Trophoblast cell (in vitro differentiated cells and primary cell): ENCODE results near the gene ZNF57.

Source experiments
- DNase-seq, 2 donors: peaks; one replicate each; pipeline ENCODE4 v3.0.0-alpha.2; 2016
- H2AFZ ChIP-seq: 2 replicates; pipeline ENCODE4 v1.6.1; 2013; ENCODE audit warnings: low read length, moderate library complexity, mild to moderate bottlenecking; ENCODE audit not compliant: insufficient read depth, poor library complexity
- H2AK5ac ChIP-seq: 2 replicates; pipeline ENCODE4 v1.6.1; 2013; ENCODE audit warnings: mild to moderate bottlenecking, low read length
- H2BK120ac ChIP-seq: 2 replicates; pipeline ENCODE4 v1.6.1; 2013; ENCODE audit warnings: low read length, mild to moderate bottlenecking, moderate library complexity; ENCODE audit not compliant: insufficient read depth, poor library complexity
- H2BK12ac ChIP-seq: 2 replicates; pipeline ENCODE4 v1.6.1; 2013; ENCODE audit warnings: mild to moderate bottlenecking, low read length, moderate library complexity
- H2BK5ac ChIP-seq: 2 replicates; pipeline ENCODE4 v1.6.1; 2013; ENCODE audit warnings: low read length, low read depth, moderate library complexity, mild to moderate bottlenecking; ENCODE audit not compliant: poor library complexity
- H3K14ac ChIP-seq: 2 replicates; pipeline ENCODE4 v1.6.1; 2013; ENCODE audit warnings: mild to moderate bottlenecking, low read length
- H3K18ac ChIP-seq: 2 replicates; pipeline ENCODE4 v1.6.1; 2013; ENCODE audit warnings: mild to moderate bottlenecking, low read length
- H3K23ac ChIP-seq: 2 replicates; pipeline ENCODE4 v1.6.1; 2013; ENCODE audit warnings: low read length
- H3K27ac ChIP-seq: 2 replicates; pipeline ENCODE4 v1.5.1; 2013; ENCODE audit warnings: low read depth, mild to moderate bottlenecking, inconsistent platforms, low read length, moderate library complexity
- H3K27me3 ChIP-seq: 2 replicates; pipeline ENCODE4 v1.6.1; 2013; ENCODE audit warnings: inconsistent platforms, mild to moderate bottlenecking, low read length, moderate library complexity; ENCODE audit not compliant: insufficient read depth
- H3K36me3 ChIP-seq, 2 experiments: 1 replicate in 1 of 2; 2 replicates in 1 of 2; pipeline ENCODE4 v1.6.1; 2013; ENCODE audit warnings: low read length in 2 of 2, mild to moderate bottlenecking in 2 of 2, moderate library complexity in 1 of 2; ENCODE audit not compliant: insufficient read depth in 2 of 2, control insufficient read depth in 1 of 2
- H3K4ac ChIP-seq: 2 replicates; pipeline ENCODE4 v1.6.1; 2013; ENCODE audit warnings: low read depth, mild to moderate bottlenecking, low read length, moderate library complexity
- H3K4me1 ChIP-seq, 2 experiments: 1 replicate in 1 of 2; 2 replicates in 1 of 2; pipeline ENCODE4 v1.6.1; 2013; ENCODE audit warnings: low read length in 2 of 2, mild to moderate bottlenecking in 2 of 2, moderate library complexity in 1 of 2; ENCODE audit not compliant: insufficient read depth in 2 of 2, control insufficient read depth in 1 of 2
- H3K4me2 ChIP-seq: 2 replicates; pipeline ENCODE4 v1.6.1; 2013; ENCODE audit warnings: inconsistent platforms, mild to moderate bottlenecking, low read length, moderate library complexity
- H3K4me3 ChIP-seq: 2 replicates; pipeline ENCODE4 v1.5.1; 2013; ENCODE audit warnings: mild to moderate bottlenecking, low read depth, low read length, inconsistent platforms
- H3K79me1 ChIP-seq: one replicate; pipeline ENCODE4 v1.6.1; 2013; ENCODE audit warnings: low read length
- H3K79me2 ChIP-seq: 2 replicates; pipeline ENCODE4 v1.6.1; 2013; ENCODE audit warnings: low read length, mild to moderate bottlenecking; ENCODE audit not compliant: control insufficient read depth, insufficient read depth, poor library complexity
- H3K9ac ChIP-seq: 2 replicates; pipeline ENCODE4 v1.6.1; 2013; ENCODE audit warnings: mild to moderate bottlenecking, low read length
- H3K9me3 ChIP-seq: 2 replicates; pipeline ENCODE4 v1.6.1; 2013; ENCODE audit warnings: low read depth, mild to moderate bottlenecking, control low read depth, inconsistent platforms, low read length; ENCODE audit not compliant: insufficient read depth
- H4K12ac ChIP-seq: 2 replicates; pipeline ENCODE4 v1.6.1; 2013; ENCODE audit warnings: low read depth, mild to moderate bottlenecking, low read length, moderate library complexity
- H4K8ac ChIP-seq: 2 replicates; pipeline ENCODE4 v1.6.1; 2013; ENCODE audit warnings: low read depth, mild to moderate bottlenecking, low read length, moderate library complexity
- H4K91ac ChIP-seq: one replicate; pipeline ENCODE4 v1.6.1; 2013; ENCODE audit warnings: low read depth, mild to moderate bottlenecking, low read length, moderate library complexity
- WGBS: extraction: QIAGEN DNeasy Blood & Tissue Kit; methylation state at CpG from one replicate; pipeline ENCODE4 v1.1.7; 2013; ENCODE audit warnings: missing lambda C conversion rate; ENCODE audit not compliant: insufficient read length, insufficient coverage; ENCODE audit errors: extremely low coverage; 5-methylcytosine and 5-hydroxymethylcytosine counted together

Gene ZNF57

GRCh38 chr19:2944403-2944774 lies 43.7 kb downstream of the ZNF57 start:
- Histone ChIP-seq H3K9me3 (peaks cover 3% of the 10 kb centered on the region), H2BK120ac (no peak overlapping the region), H3K18ac (peak overlapping the region; percentile 44), H4K12ac (peak overlapping the region; percentile 13), H3K23ac (no peak overlapping the region), H3K4ac (no peak overlapping the region), H3K9ac (peak overlapping the region; percentile 38), H4K91ac (peak overlapping the region; percentile 52), H2AK5ac (no peak overlapping the region), H3K4me3 (peak overlapping the region; percentile 85), H3K27ac (no peak overlapping the region), H3K27me3 (no peaks in the 10 kb centered on the region), H3K4me1 (peaks cover 8 to 9% of the 10 kb centered on the region in 2 experiments), H2AFZ (peak overlapping the region; percentile 63), H4K8ac (peak overlapping the region; percentile 73), H3K36me3 (peaks cover 2 to 4% of the 10 kb centered on the region in 2 experiments), H3K4me2 (peak overlapping the region; percentile 90), H2BK5ac (no peak overlapping the region), H3K79me2 (peaks cover 6% of the 10 kb centered on the region), H3K79me1 (peaks cover 4% of the 10 kb centered on the region), H2BK12ac (no peak overlapping the region), H3K14ac (peak overlapping the region; percentile 42)
- no peak for DNase-seq
- no CpG with 5 or more reads among the region's 23 CpGs for WGBS

GRCh38 chr19:2944775-2945574 lies 44.2 kb downstream of the ZNF57 start, which contains the start of gene ZNF77:
Gene ZNF77 (minus strand): TSS chr19:2944971. CDS start chr19:2944840, 131 bp downstream.
- Histone ChIP-seq H3K4ac (no peak within 1 kb of the TSS), H3K4me1 (peaks cover 11 to 14% of the 10 kb centered on the region in 2 experiments), H2BK120ac (no peak within 1 kb of the TSS), H2BK12ac (no peak within 1 kb of the TSS), H3K79me2 (peaks cover 6% of the 10 kb centered on the region), H2AFZ (peak within 1 kb of the TSS; percentile 87), H4K12ac (peak within 1 kb of the TSS; percentile 65), H2BK5ac (peak within 1 kb of the TSS; percentile 55), H3K4me2 (peak within 1 kb of the TSS; percentile 90), H3K4me3 (peak within 1 kb of the TSS; percentile 85), H3K27ac (no peak within 1 kb of the TSS), H3K14ac (peak within 1 kb of the TSS; percentile 59), H3K9ac (peak within 1 kb of the TSS; percentile 57), H3K18ac (peak within 1 kb of the TSS; percentile 81), H4K8ac (peak within 1 kb of the TSS; percentile 94), H3K36me3 (no peaks in the 10 kb centered on the region), H3K23ac (no peak within 1 kb of the TSS), H4K91ac (peak within 1 kb of the TSS; percentile 58), H2AK5ac (no peak within 1 kb of the TSS), H3K9me3 (peaks cover 3% of the 10 kb centered on the region), H3K27me3 (no peaks in the 10 kb centered on the region), H3K79me1 (peaks cover 4% of the 10 kb centered on the region)
- DNase-seq = peak; percentile 100
- WGBS = no CpG with 5 or more reads among the region's 74 CpGs

DNA sequence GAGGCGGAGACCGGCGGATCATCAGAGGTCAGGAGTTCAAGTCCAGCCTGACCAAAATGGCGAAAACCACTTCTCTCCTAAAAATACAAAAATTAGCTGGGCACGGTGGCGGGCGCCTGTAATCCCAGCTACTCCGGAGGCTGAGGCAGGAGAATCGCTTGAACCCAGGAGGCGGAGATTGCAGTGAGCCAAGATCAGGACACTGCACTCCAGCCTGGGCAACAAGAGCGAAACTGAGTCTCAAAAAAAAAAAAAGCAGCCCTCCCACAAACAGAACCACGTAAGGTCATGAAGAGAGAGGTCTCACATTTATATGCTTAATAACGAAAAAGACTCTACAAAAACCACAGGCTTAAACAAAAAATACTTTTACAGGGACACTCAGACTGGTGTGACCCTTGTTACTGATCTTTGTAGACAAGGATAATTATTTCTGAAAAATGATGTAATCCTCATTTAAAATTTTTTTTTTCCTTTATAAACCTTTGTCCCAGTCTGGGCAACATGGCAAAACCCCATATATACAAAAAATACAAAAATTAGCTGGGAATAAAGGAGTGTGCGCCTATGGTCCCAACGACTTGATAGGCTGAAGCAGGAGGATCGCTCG lies 45.0 kb downstream of the ZNF57 start:
- no peak overlapping the region for H3K4ac ChIP-seq
- H3K27ac ChIP-seq = no peak overlapping the region
- H3K27me3 ChIP-seq = no peaks in the 10 kb centered on the region
- DNase-seq = peak in 1 of 2 donors; percentile 29
- no peak overlapping the region for H2BK5ac ChIP-seq
- no peaks in the 10 kb centered on the region for H3K36me3 ChIP-seq
- H4K91ac ChIP-seq = peak overlapping the region; percentile 58
- H2BK120ac ChIP-seq = no peak overlapping the region
- peaks cover 3% of the 10 kb centered on the region for H3K9me3 ChIP-seq
- no peak overlapping the region for H3K23ac ChIP-seq
- H3K79me2 ChIP-seq = peaks cover 8% of the 10 kb centered on the region
- peak overlapping the region; percentile 76 for H3K4me3 ChIP-seq
- H3K4me2 ChIP-seq = peak overlapping the region; percentile 70
- H4K12ac ChIP-seq = peak overlapping the region; percentile 65
- no peak overlapping the region for H3K9ac ChIP-seq
- H3K4me1 ChIP-seq = peaks cover 11 to 14% of the 10 kb centered on the region in 2 experiments
- H2AK5ac ChIP-seq = no peak overlapping the region
- peak overlapping the region; percentile 81 for H3K18ac ChIP-seq
- no peak overlapping the region for H2BK12ac ChIP-seq
- H2AFZ ChIP-seq = peak overlapping the region; percentile 87
- peaks cover 7% of the 10 kb centered on the region for H3K79me1 ChIP-seq
- WGBS = no CpG with 5 or more reads among the region's 17 CpGs
- no peak overlapping the region for H3K14ac ChIP-seq
- H4K8ac ChIP-seq = peak overlapping the region; percentile 94

- Histone ChIP-seq H3K4ac (peak overlapping the region; percentile 60), H2BK120ac (peak overlapping the region; percentile 23), H3K4me1 (peaks cover 11 to 17% of the 10 kb centered on the region in 2 experiments), H3K23ac (no peak overlapping the region), H3K18ac (peak overlapping the region; percentile 48), H3K27me3 (no peaks in the 10 kb centered on the region), H4K12ac (peak overlapping the region; percentile 55), H3K27ac (peak overlapping the region; percentile 70), H4K8ac (peak overlapping the region; percentile 85), H3K9me3 (peaks cover 3% of the 10 kb centered on the region), H2AK5ac (peak overlapping the region; percentile 22), H2BK5ac (peak overlapping the region; percentile 23), H3K79me1 (peaks cover 10% of the 10 kb centered on the region), H2AFZ (no peak overlapping the region), H3K79me2 (peaks cover 3% of the 10 kb centered on the region), H4K91ac (peak overlapping the region; percentile 74), H3K36me3 (no peaks in the 10 kb centered on the region), H3K4me2 (peak overlapping the region; percentile 82), H3K4me3 (peak overlapping the region; percentile 90), H3K9ac (peak overlapping the region; percentile 90), H2BK12ac (no peak overlapping the region), H3K14ac (peak overlapping the region; percentile 72)
- DNase-seq = peak in 1 of 2 donors; percentile 53
- no CpG with 5 or more reads among the region's 11 CpGs for WGBS
Observed at GRCh38 chr19:2949939-2950285, 49.2 kb downstream of the ZNF57 start.
